ENCODE measurements around the gene DPY30. TPM values are rescaled to one million over a fixed set of nuclear protein-coding genes. Genes with fewer than 3 reads are reported as not detected.

Gene DPY30
- total and polyA plus RNA-seq, 2 experiments from 2014 or later = 56.2 to 143 TPM

DNA sequence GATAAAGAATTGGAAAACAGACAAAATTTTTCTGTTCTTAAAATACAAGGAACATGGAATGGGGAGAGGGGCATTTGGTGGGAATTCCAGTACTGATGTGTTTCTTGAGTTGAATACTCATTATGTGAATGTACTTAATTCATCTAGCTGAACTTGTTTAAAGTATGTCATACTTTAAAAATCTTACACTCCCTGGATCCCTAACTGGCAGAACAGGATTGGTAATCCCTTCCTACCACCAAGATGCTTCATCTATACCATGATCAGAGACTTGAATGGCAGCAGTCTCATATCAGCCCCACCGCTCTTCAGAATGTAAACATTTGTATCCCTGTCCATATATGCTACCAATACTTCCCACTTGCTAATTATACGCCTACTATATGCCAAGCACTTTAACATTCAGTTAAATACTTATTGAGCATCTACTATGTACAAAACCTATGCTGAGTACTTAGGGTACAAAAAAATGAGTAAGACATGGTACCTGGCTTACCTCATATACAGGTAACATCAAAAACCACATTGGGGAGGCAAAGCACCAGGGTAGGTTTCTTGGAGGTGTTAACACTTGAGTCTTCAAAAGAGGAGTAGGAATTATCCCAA, 34.1 kb downstream of the DPY30 start:
- no peak for DNase-seq (ENCODE audit: low read depth in 1 of 2, low spot score in 1 of 2)
- Histone ChIP-seq H3K27ac (no peak overlapping the region), H3K4me3 (no peak overlapping the region), H3K9me3 (ENCODE audit: low read depth) (no peaks in the 10 kb centered on the region), H3K4me1 (ENCODE audit: low read depth) (peaks cover 12% of the 10 kb centered on the region), H3K36me3 (no peaks in the 10 kb centered on the region), H3K27me3 (no peaks in the 10 kb centered on the region)
- TF ChIP-seq, protein P1, sequence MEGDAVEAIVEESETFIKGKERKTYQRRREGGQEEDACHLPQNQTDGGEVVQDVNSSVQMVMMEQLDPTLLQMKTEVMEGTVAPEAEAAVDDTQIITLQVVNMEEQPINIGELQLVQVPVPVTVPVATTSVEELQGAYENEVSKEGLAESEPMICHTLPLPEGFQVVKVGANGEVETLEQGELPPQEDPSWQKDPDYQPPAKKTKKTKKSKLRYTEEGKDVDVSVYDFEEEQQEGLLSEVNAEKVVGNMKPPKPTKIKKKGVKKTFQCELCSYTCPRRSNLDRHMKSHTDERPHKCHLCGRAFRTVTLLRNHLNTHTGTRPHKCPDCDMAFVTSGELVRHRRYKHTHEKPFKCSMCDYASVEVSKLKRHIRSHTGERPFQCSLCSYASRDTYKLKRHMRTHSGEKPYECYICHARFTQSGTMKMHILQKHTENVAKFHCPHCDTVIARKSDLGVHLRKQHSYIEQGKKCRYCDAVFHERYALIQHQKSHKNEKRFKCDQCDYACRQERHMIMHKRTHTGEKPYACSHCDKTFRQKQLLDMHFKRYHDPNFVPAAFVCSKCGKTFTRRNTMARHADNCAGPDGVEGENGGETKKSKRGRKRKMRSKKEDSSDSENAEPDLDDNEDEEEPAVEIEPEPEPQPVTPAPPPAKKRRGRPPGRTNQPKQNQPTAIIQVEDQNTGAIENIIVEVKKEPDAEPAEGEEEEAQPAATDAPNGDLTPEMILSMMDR (IDR thresholded peaks at IDR 0.05; ENCODE audit: low read depth, low read length) = no peak

DNA sequence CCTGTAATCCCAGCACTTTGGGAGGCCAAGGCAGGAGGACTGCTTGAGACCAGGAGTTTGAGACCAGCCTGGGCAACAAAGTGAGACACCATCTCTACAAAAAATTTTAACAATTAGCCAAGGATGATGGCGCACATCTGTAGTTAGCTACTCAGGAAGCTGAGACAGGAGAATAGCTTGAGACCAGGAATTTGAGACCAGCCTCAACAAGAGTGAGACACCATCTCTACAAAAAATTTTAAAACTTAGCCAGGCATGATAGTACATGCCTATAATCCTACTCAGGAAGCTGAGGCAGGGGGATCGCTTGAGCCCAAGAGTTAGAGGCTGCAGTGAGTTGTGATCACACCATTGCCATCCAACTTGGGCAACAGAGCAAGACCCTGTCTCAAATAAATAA, 35.8 kb downstream of the DPY30 start:
- H3K9me3 ChIP-seq (ENCODE audit: low read depth) = no peaks in the 10 kb centered on the region
- no peak overlapping the region for H3K4me3 ChIP-seq
- DNase-seq (ENCODE audit: low read depth in 1 of 2, low spot score in 1 of 2) = no peak
- TF ChIP-seq, protein P1 (IDR thresholded peaks at IDR 0.05; ENCODE audit: low read depth, low read length) = no peak
- H3K36me3 ChIP-seq = no peaks in the 10 kb centered on the region
- no peaks in the 10 kb centered on the region for H3K27me3 ChIP-seq
- no peak overlapping the region for H3K27ac ChIP-seq
- H3K4me1 ChIP-seq (ENCODE audit: low read depth) = peaks cover 12% of the 10 kb centered on the region

DNA sequence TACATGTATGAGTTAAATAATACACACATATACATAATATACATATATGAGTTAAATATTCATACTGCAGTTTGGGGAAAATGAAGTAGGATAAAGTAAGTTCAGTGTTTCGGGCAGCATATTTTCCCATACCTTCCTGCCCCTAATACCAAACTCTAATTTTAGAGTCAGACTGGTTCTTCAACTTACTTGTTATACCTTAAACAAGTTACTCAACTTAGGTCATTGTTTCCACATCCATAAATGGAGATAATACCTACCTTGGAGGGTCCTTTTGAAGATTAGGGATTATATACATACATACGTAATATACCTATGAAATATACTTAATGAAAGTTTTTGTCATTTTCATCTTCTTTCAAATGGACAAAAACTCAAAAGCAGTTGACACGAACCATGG, 37.2 kb downstream of the DPY30 start:
- H3K4me1 ChIP-seq (ENCODE audit: low read depth) = peaks cover under 1% of the 10 kb centered on the region
- H3K36me3 ChIP-seq = no peaks in the 10 kb centered on the region
- H3K27ac ChIP-seq = no peak overlapping the region
- no peaks in the 10 kb centered on the region for H3K9me3 ChIP-seq (ENCODE audit: low read depth)
- no peak for DNase-seq (ENCODE audit: low read depth in 1 of 2, low spot score in 1 of 2)
- TF ChIP-seq, protein P1 (IDR thresholded peaks at IDR 0.05; ENCODE audit: low read depth, low read length) = no peak
- no peaks in the 10 kb centered on the region for H3K27me3 ChIP-seq
- H3K4me3 ChIP-seq = no peak overlapping the region

DNA sequence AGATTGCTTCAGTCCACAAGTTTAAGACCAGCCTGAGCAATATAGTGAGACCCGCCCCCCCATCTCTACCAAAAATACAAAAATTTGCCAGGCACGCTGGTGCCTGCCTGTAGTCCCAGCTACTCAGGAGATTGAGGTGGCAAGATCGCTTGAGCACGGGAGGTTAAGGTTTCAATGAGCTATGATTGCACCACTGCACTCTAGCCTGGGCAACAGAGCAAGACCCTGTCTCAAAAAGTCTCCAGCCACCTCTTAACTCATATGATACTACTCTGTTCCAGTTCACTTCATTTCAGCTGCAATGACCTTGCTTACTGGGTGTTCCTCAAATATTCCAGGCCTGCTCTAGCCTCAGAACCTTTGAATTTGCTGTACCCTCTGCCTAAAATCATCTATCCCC, 40.2 kb downstream of the DPY30 start:
- DNase-seq (ENCODE audit: low read depth in 1 of 2, low spot score in 1 of 2) = no peak
- Histone ChIP-seq H3K36me3 (no peaks in the 10 kb centered on the region), H3K4me3 (no peak overlapping the region), H3K4me1 (ENCODE audit: low read depth) (no peaks in the 10 kb centered on the region), H3K9me3 (ENCODE audit: low read depth) (no peaks in the 10 kb centered on the region), H3K27ac (peak overlapping the region; percentile 5), H3K27me3 (no peaks in the 10 kb centered on the region)
- TF ChIP-seq, protein P1 (IDR thresholded peaks at IDR 0.05; ENCODE audit: low read depth, low read length) = no peak

GRCh38 chr2:31998731-31999383, 40.7 kb downstream of the DPY30 start:
- Histone ChIP-seq H3K36me3 (no peaks in the 10 kb centered on the region), H3K27ac (peak overlapping the region; percentile 5), H3K9me3 (ENCODE audit: low read depth) (no peaks in the 10 kb centered on the region), H3K27me3 (no peaks in the 10 kb centered on the region), H3K4me1 (ENCODE audit: low read depth) (no peaks in the 10 kb centered on the region), H3K4me3 (no peak overlapping the region)
- TF ChIP-seq, protein P1 (IDR thresholded peaks at IDR 0.05; ENCODE audit: low read depth, low read length) = no peak
- DNase-seq (ENCODE audit: low read depth in 1 of 2, low spot score in 1 of 2) = no peak
